MCF 10A (cell line): ENCODE data around the gene NRG3. TPM values are rescaled to one million over a fixed set of nuclear protein-coding genes. Genes with fewer than 3 reads are reported as not detected.

Source experiments
- BruUV-seq: library from RNA; stranded (reverse); fragments of 400-500 nt; replicated peaks from 2 replicates; lab custom pipeline; 2021; lab: Mats Ljungman, UMichigan
- CTCF ChIA-PET: fragments of 300-600 bp; sonication (Branson Sonifier 250); formaldehyde crosslinking; extraction: SDS; loops from one replicate; lab custom pipeline; 2021; ENCODE audit warnings: antibody characterized with exemption, inconsistent platforms; lab: Yijun Ruan, JAX
- POLR2A ChIA-PET: fragments of 300-600, 350-650 bp; sonication (Branson Sonifier 250); formaldehyde crosslinking; extraction: SDS; loops from one replicate; lab custom pipeline; 2020; ENCODE audit warnings: antibody characterized with exemption, inconsistent platforms; lab: Yijun Ruan, JAX
- DNase-seq: peaks from one replicate; pipeline ENCODE4 v3.0.0-alpha.2; 2018; ENCODE audit not compliant: unreplicated experiment
- H3K27ac Mint-ChIP-seq: one replicate; pipeline ENCODE4 v1.8.0; 2022; ENCODE audit warnings: mild to moderate bottlenecking, low read depth, mixed read lengths; ENCODE audit not compliant: unreplicated experiment
- H3K27me3 Mint-ChIP-seq: one replicate; pipeline ENCODE4 v1.8.0; 2022; ENCODE audit warnings: mixed read lengths; ENCODE audit not compliant: insufficient read depth, unreplicated experiment
- H3K36me3 Mint-ChIP-seq: one replicate; pipeline ENCODE4 v1.8.0; 2022; ENCODE audit warnings: mild to moderate bottlenecking, moderate library complexity, mixed read lengths; ENCODE audit not compliant: insufficient read depth, unreplicated experiment
- H3K4me1 Mint-ChIP-seq: one replicate; pipeline ENCODE4 v1.8.0; 2022; ENCODE audit warnings: mixed read lengths; ENCODE audit not compliant: insufficient read depth, unreplicated experiment
- H3K4me3 Mint-ChIP-seq: one replicate; pipeline ENCODE4 v1.8.0; 2022; ENCODE audit warnings: mild to moderate bottlenecking, moderate library complexity, mixed read lengths; ENCODE audit not compliant: unreplicated experiment
- H3K9me3 Mint-ChIP-seq: one replicate; pipeline ENCODE4 v1.8.0; 2022; ENCODE audit warnings: mixed read lengths; ENCODE audit not compliant: unreplicated experiment
- intact Hi-C: fragments of 100-400 bp; cut with micrococcal nuclease; formaldehyde crosslinking; loops from 2 replicates; pipeline ENCODE4 v1.14.1; 2022
- total RNA-seq: library from RNA; stranded (reverse); gene quantifications from 2 replicates; pipeline ENCODE4 v1.2.3, GENCODE V29; 2022
- TF ChIP-seq, protein P1 (sequence below): fragments of 200-600 bp; IDR thresholded peaks from one replicate; pipeline ENCODE4 v1.8.0; 2022; ENCODE audit warnings: antibody characterized with exemption, mild to moderate bottlenecking; ENCODE audit not compliant: unreplicated experiment

The NRG3 gene
- total RNA-seq, 1 experiment from 2014 or later: not detected

DNA sequence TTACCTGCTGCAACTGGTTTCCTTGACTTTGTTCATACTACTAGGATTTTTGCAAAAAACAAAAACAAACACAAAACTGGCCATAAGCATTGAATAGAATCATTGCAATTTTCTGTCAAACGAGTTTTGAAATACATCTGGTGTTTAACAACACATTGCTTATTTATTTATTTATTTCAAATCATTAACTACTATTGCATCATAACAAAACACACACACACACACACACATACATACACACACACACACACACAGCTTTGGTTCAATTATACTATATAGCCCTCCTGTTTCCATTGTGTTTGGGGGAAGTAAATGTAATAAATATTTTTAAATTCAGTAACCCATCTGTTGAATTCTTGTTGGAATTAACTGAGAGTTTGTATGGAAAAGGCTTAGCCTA lies 43.8 kb downstream of the NRG3 start:
- intact Hi-C loops: no loop called here
- no peaks in the 10 kb centered on the region for H3K4me1 Mint-ChIP-seq
- no peaks in the 10 kb centered on the region for H3K27me3 Mint-ChIP-seq
- ChIA-PET CTCF (no interaction called here), POLR2A (no interaction called here)
- TF ChIP-seq, protein P1, sequence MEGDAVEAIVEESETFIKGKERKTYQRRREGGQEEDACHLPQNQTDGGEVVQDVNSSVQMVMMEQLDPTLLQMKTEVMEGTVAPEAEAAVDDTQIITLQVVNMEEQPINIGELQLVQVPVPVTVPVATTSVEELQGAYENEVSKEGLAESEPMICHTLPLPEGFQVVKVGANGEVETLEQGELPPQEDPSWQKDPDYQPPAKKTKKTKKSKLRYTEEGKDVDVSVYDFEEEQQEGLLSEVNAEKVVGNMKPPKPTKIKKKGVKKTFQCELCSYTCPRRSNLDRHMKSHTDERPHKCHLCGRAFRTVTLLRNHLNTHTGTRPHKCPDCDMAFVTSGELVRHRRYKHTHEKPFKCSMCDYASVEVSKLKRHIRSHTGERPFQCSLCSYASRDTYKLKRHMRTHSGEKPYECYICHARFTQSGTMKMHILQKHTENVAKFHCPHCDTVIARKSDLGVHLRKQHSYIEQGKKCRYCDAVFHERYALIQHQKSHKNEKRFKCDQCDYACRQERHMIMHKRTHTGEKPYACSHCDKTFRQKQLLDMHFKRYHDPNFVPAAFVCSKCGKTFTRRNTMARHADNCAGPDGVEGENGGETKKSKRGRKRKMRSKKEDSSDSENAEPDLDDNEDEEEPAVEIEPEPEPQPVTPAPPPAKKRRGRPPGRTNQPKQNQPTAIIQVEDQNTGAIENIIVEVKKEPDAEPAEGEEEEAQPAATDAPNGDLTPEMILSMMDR: no peak
- no peak for DNase-seq
- no TSS peak for BruUV-seq
- H3K4me3 Mint-ChIP-seq: no peak overlapping the region
- H3K36me3 Mint-ChIP-seq: no peaks in the 10 kb centered on the region
- H3K27ac Mint-ChIP-seq: no peak overlapping the region
- H3K9me3 Mint-ChIP-seq: no peaks in the 10 kb centered on the region

DNA sequence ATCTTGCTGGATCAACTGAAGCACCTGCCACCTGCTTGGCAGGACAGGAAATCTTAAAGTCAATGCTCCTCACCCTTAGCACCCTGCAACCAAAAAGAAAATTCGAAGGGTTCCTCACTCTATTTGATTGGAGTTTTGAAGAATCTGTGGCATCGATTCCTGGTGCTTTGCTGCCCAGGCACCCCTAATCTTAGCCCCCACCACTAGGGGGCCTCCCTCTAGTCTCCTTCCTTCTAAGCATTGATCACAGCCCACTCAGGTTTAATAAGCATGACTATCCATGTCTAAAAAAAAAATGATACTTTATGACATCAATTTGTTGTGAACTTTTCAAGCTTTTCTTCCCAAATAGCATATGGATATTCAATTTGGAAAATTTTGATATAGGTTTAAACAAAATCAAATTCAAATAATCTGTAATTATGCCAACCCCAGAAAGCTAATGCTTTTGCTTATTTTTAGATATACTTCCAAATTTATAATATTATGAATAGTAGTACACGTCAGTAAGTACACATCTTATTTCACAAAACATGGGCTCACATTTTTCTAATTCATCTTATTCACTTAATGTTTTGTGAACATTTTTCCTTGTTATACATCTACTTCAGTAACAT lies 45.3 kb downstream of the NRG3 start:
- Mint-ChIP-seq H3K27ac (no peak overlapping the region), H3K4me1 (no peaks in the 10 kb centered on the region), H3K27me3 (no peaks in the 10 kb centered on the region), H3K4me3 (no peak overlapping the region), H3K9me3 (no peaks in the 10 kb centered on the region), H3K36me3 (no peaks in the 10 kb centered on the region)
- peak; percentile 30 for DNase-seq
- TF ChIP-seq, protein P1: peak; percentile 41
- no TSS peak for BruUV-seq
- intact Hi-C loops: no loop called here
- ChIA-PET POLR2A (no interaction called here), CTCF (interaction anchor here (0.6 kb wide), 1 partner anchor 68 kb away, joined by 3 read pairs; no protein-coding TSS in a partner anchor)

DNA sequence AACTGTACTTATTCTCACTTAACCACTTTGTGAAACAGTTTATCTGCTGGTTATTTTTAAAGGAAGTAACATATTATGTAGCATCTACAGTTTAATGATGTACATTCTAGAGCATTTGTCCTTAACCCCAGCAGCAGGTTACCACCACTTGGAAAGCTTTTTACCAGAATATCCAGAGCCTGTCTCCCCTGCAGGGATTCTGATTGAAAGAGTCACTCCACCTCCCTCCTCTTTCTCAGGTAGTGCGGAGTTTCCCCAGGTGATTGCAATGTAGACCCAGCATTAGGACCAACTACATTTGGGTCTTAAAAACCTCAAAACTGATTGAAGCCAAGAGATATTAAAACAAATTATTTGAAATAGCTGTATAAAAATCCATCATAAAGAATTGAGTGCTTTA lies 53.1 kb downstream of the NRG3 start:
- H3K9me3 Mint-ChIP-seq: no peaks in the 10 kb centered on the region
- H3K4me1 Mint-ChIP-seq: no peaks in the 10 kb centered on the region
- ChIA-PET CTCF (interaction anchor here (0.5 to 0.6 kb wide), 2 partner anchors 75 to 191 kb away, joined by 3 read pairs; no protein-coding TSS in a partner anchor), POLR2A (interaction anchor here (0.7 kb wide), 1 partner anchor 638 kb away, joined by 3 read pairs; no protein-coding TSS in a partner anchor)
- no peak overlapping the region for H3K4me3 Mint-ChIP-seq
- intact Hi-C loops: no loop called here
- no peak for DNase-seq
- no peaks in the 10 kb centered on the region for H3K27me3 Mint-ChIP-seq
- H3K36me3 Mint-ChIP-seq: no peaks in the 10 kb centered on the region
- BruUV-seq: no TSS peak
- H3K27ac Mint-ChIP-seq: no peak overlapping the region
- TF ChIP-seq, protein P1: no peak

DNA sequence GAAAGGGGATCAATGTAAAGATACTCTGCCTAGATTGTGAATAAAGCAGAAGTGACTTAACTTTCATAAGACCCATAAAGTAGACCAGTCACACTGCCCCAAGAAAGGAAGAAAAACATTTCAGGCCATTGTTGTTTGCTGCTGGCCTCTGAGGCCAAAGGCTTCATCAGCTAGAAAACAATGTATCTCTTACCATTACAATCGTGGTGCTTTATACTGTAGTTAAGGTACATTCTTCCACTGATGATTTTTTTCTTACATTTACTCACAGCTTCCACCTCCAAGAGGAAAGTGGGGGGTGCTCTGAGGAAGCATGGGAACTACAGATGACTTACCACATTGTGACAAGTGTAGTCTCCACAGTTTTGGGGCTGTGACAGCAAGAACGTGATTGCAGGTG lies 68.6 kb downstream of the NRG3 start:
- Mint-ChIP-seq H3K4me1 (no peaks in the 10 kb centered on the region), H3K27ac (no peak overlapping the region), H3K36me3 (no peaks in the 10 kb centered on the region), H3K4me3 (no peak overlapping the region), H3K27me3 (no peaks in the 10 kb centered on the region), H3K9me3 (no peaks in the 10 kb centered on the region)
- ChIA-PET CTCF (no interaction called here), POLR2A (no interaction called here)
- intact Hi-C loops: no loop called here
- no TSS peak for BruUV-seq
- no peak for DNase-seq
- TF ChIP-seq, protein P1: no peak
